WTC11 (cell line): ENCODE results near the gene AGAP3. TPM values are rescaled to one million over a fixed set of nuclear protein-coding genes. Genes with fewer than 3 reads are reported as not detected.

Experiments
- ATAC-seq: fragments of 200-7000 bp; cut with Tn5 transposase; 2 replicates; pipeline ENCODE4 v1.10.0; 2021; ENCODE audit warnings: mild to moderate bottlenecking, moderate library complexity
- CTCF ChIA-PET: fragments of 300-600 bp; sonication (Branson Sonifier 250); formaldehyde crosslinking; loops from one replicate; lab custom pipeline; 2021; ENCODE audit warnings: antibody characterized with exemption; lab: Charles Lee
- POLR2A ChIA-PET: fragments of 350-600 bp; sonication (Branson Sonifier 250); formaldehyde crosslinking; loops from one replicate; lab custom pipeline; 2021; ENCODE audit warnings: antibody characterized with exemption; lab: Charles Lee
- DNase-seq: peaks from one replicate; pipeline ENCODE4 v3.0.0; 2021; ENCODE audit warnings: low spot score
- H3K27ac Mint-ChIP-seq: 2 replicates; pipeline ENCODE4 v1.8.0; 2021; ENCODE audit warnings: mixed read lengths
- H3K27me3 Mint-ChIP-seq: 2 replicates; pipeline ENCODE4 v1.8.0; 2021; ENCODE audit warnings: low read depth, mild to moderate bottlenecking, moderate library complexity, mixed read lengths
- H3K36me3 Mint-ChIP-seq: 2 replicates; pipeline ENCODE4 v1.8.0; 2021; ENCODE audit warnings: mixed read lengths
- H3K4me1 Mint-ChIP-seq: 2 replicates; pipeline ENCODE4 v1.8.0; 2022; ENCODE audit warnings: mixed read lengths
- H3K4me3 Mint-ChIP-seq: 2 replicates; pipeline ENCODE4 v1.8.0; 2021; ENCODE audit warnings: mild to moderate bottlenecking, moderate library complexity, mixed read lengths
- H3K9me3 Mint-ChIP-seq: 2 replicates; pipeline ENCODE4 v1.8.0; 2021; ENCODE audit warnings: mixed read lengths
- AR ChIP-seq: fragments of 250-450 bp; sonication (Bioruptor Pico); IDR thresholded peaks from 2 replicates; pipeline ENCODE4 v1.9.0; 2021; ENCODE audit warnings: mild to moderate bottlenecking
- ATF1 ChIP-seq: sonication (generic); formaldehyde crosslinking; IDR thresholded peaks from 2 replicates; pipeline ENCODE4 v1.8.1; 2023; ENCODE audit warnings: mild to moderate bottlenecking, moderate library complexity, missing genetic modification reagents
- ATF3 ChIP-seq: sonication (generic); formaldehyde crosslinking; conservative IDR thresholded peaks from 2 replicates; pipeline ENCODE4 v1.8.1; 2022; ENCODE audit warnings: mild to moderate bottlenecking, missing genetic modification reagents
- FOXP1 ChIP-seq: sonication (generic); formaldehyde crosslinking; IDR thresholded peaks from 2 replicates; pipeline ENCODE4 v1.8.0; 2022; ENCODE audit warnings: missing genetic modification reagents, mild to moderate bottlenecking, moderate library complexity, borderline replicate concordance
- GABPB1 ChIP-seq: sonication (generic); formaldehyde crosslinking; IDR thresholded peaks from 2 replicates; pipeline ENCODE4 v1.8.1; 2023; ENCODE audit warnings: mild to moderate bottlenecking, missing genetic modification reagents
- JAZF1 ChIP-seq: fragments of 250-450 bp; sonication (Bioruptor Pico); IDR thresholded peaks from 2 replicates; pipeline ENCODE4 v1.9.0; 2021; ENCODE audit warnings: moderate library complexity, mild to moderate bottlenecking, inconsistent platforms
- MXD4 ChIP-seq: fragments of 250-450 bp; sonication (Bioruptor Pico); IDR thresholded peaks from 2 replicates; pipeline ENCODE4 v1.8.0; 2021; ENCODE audit warnings: mild to moderate bottlenecking, moderate library complexity, borderline replicate concordance
- PRDM15 ChIP-seq: sonication (generic); formaldehyde crosslinking; IDR thresholded peaks from 2 replicates; pipeline ENCODE4 v1.8.0; 2022; ENCODE audit warnings: missing genetic modification reagents
- SMAD4 ChIP-seq: sonication (generic); formaldehyde crosslinking; IDR thresholded peaks from 2 replicates; pipeline ENCODE4 v1.8.0; 2022; ENCODE audit warnings: mild to moderate bottlenecking, missing genetic modification reagents
- TP53 ChIP-seq: sonication (generic); formaldehyde crosslinking; IDR thresholded peaks from 2 replicates; pipeline ENCODE4 v1.8.1; 2023; ENCODE audit warnings: mild to moderate bottlenecking, missing genetic modification reagents
- ZNF121 ChIP-seq: sonication (generic); formaldehyde crosslinking; IDR thresholded peaks from 2 replicates; pipeline ENCODE4 v1.8.0; 2023; ENCODE audit warnings: missing genetic modification reagents
- ZNF219 ChIP-seq: sonication (generic); formaldehyde crosslinking; IDR thresholded peaks from 2 replicates; pipeline ENCODE4 v1.8.0; 2023; ENCODE audit warnings: missing genetic modification reagents, mild to moderate bottlenecking, borderline replicate concordance
- ZNF263 ChIP-seq: sonication (generic); formaldehyde crosslinking; IDR thresholded peaks from 2 replicates; pipeline ENCODE4 v1.8.1; 2022; ENCODE audit warnings: low read depth, mild to moderate bottlenecking, moderate library complexity, missing genetic modification reagents
- ZSCAN18 ChIP-seq: fragments of 250-450 bp; sonication (Bioruptor Pico); IDR thresholded peaks from 2 replicates; pipeline ENCODE4 v2.1.2; 2022; ENCODE audit warnings: mild to moderate bottlenecking, moderate library complexity
- total RNA-seq: library from RNA; stranded (reverse); gene quantifications from 3 replicates; pipeline ENCODE4 v1.2.3, GENCODE V29; 2021
- TF ChIP-seq, protein P1 (sequence below): sonication (generic); formaldehyde crosslinking; IDR thresholded peaks from 2 replicates; pipeline ENCODE4 v1.8.1; 2022; ENCODE audit warnings: low read depth, mild to moderate bottlenecking, moderate library complexity, missing genetic modification reagents, borderline replicate concordance
- TF ChIP-seq, protein P2 (sequence below): sonication (generic); formaldehyde crosslinking; conservative IDR thresholded peaks from 2 replicates; pipeline ENCODE4 v1.8.1; 2023; ENCODE audit warnings: mild to moderate bottlenecking, low read depth, missing genetic modification reagents, moderate library complexity
- TF ChIP-seq, protein P3 (sequence below): fragments of 200-600 bp; IDR thresholded peaks from 2 replicates; pipeline ENCODE4 v1.8.0; 2022; ENCODE audit warnings: antibody characterized with exemption
- TF ChIP-seq, protein P4 (sequence below): sonication (generic); formaldehyde crosslinking; IDR thresholded peaks from 2 replicates; pipeline ENCODE4 v1.8.1; 2023; ENCODE audit warnings: mild to moderate bottlenecking, missing genetic modification reagents, moderate library complexity

AGAP3 gene
- total RNA-seq, 1 experiment from 2014 or later = 163 TPM

DNA sequence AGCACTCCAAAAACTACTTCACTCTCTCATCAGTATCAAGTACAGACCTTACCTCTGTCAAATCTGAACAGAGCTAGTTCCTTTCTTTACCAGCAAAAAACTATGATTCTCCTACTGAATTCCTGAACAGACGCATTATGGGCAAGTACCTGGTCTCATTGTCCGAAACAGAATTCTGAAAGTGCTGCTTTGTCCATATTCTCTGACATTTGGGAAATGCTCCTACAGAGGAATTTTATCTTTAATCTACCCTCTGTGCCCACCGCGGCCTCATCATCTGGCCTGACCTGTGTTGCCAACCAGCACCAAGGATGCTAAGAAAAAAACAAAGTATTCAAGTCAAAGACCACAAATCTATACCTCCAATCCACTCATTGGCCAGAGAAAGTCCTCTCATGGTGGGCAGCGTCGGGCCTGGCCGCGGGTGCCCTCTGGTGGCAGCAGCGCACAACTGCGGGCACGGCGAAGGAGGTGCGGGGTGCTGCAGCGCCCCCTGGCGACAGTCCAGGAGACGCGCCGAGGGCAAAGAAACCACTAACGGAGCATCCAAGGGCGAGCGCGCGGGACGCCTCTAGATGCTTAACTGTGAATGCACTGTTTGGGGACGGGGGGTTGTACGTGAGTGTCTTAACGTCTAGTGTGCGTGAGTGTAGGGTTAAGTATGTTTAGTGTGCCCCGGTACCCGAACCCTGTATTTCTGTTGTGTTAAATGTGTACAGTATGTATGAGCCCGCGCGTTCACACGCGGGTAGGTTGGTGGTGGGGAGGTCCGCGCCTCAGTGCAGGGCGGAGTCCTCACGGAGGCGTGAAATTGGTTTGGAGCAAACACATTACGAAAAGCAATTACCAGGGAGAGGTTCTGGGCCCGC is 86.2 kb downstream of the AGAP3 start (continued):
- TF ChIP-seq FOXP1 (CRISPR knock-in tag) (peak; percentile 33; the same call in 1 of the 2 replicates), SMAD4 (CRISPR knock-in tag) (no peak), ZNF219 (CRISPR knock-in tag) (no peak), ATF1 (no peak), GABPB1 (CRISPR knock-in tag) (no peak), JAZF1 (no peak), AR (CRISPR knock-in tag) (no peak), ZNF263 (no peak)
- TF ChIP-seq, protein P1, sequence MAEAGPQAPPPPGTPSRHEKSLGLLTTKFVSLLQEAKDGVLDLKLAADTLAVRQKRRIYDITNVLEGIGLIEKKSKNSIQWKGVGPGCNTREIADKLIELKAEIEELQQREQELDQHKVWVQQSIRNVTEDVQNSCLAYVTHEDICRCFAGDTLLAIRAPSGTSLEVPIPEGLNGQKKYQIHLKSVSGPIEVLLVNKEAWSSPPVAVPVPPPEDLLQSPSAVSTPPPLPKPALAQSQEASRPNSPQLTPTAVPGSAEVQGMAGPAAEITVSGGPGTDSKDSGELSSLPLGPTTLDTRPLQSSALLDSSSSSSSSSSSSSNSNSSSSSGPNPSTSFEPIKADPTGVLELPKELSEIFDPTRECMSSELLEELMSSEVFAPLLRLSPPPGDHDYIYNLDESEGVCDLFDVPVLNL (CRISPR knock-in tag) = no peak
- TF ChIP-seq, protein P2, sequence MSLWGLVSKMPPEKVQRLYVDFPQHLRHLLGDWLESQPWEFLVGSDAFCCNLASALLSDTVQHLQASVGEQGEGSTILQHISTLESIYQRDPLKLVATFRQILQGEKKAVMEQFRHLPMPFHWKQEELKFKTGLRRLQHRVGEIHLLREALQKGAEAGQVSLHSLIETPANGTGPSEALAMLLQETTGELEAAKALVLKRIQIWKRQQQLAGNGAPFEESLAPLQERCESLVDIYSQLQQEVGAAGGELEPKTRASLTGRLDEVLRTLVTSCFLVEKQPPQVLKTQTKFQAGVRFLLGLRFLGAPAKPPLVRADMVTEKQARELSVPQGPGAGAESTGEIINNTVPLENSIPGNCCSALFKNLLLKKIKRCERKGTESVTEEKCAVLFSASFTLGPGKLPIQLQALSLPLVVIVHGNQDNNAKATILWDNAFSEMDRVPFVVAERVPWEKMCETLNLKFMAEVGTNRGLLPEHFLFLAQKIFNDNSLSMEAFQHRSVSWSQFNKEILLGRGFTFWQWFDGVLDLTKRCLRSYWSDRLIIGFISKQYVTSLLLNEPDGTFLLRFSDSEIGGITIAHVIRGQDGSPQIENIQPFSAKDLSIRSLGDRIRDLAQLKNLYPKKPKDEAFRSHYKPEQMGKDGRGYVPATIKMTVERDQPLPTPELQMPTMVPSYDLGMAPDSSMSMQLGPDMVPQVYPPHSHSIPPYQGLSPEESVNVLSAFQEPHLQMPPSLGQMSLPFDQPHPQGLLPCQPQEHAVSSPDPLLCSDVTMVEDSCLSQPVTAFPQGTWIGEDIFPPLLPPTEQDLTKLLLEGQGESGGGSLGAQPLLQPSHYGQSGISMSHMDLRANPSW (CRISPR knock-in tag) = no peak
- TF ChIP-seq, protein P3, sequence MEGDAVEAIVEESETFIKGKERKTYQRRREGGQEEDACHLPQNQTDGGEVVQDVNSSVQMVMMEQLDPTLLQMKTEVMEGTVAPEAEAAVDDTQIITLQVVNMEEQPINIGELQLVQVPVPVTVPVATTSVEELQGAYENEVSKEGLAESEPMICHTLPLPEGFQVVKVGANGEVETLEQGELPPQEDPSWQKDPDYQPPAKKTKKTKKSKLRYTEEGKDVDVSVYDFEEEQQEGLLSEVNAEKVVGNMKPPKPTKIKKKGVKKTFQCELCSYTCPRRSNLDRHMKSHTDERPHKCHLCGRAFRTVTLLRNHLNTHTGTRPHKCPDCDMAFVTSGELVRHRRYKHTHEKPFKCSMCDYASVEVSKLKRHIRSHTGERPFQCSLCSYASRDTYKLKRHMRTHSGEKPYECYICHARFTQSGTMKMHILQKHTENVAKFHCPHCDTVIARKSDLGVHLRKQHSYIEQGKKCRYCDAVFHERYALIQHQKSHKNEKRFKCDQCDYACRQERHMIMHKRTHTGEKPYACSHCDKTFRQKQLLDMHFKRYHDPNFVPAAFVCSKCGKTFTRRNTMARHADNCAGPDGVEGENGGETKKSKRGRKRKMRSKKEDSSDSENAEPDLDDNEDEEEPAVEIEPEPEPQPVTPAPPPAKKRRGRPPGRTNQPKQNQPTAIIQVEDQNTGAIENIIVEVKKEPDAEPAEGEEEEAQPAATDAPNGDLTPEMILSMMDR = peak; percentile 100

DNA sequence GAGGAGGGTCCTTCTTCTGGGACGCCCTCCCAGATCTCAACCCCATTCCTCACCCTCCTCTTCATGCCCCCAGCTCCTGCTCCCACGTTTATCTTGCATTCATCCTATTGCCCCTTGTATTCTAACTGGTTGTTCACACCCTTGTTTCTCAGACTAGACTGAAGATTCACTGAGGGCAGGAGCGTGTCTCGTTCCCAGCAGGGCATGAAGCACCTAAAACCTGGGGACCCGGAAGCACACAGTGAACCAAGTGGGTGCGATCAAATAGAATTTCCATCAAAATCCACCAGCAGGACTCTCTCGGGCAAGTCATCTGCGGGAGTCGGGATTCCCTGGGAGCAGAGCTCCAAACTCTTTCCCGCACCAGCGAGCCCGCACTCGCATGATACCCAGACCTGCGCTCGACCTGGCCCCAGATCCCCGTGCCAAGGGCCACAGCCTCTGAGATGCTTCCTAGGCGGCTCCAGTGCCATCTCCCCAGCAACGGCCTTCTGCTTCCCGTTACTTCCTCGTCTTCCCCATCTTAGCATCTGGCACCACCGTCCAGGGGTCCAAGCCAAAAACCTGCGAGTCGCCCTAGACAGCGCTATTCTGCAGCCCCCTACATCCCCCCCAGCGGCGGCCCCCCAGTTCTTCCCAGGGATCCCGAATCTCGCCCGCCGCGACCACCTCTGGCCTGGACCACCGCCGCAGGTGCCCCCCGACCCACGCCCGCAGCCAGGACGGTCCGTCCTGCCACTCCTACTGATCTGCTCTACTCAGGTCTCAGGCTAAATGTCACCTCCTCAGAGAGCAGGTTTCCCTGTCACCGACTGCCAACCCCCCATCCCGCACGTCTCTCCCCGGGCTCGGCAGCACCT is 87.3 kb downstream of the AGAP3 start:
- Mint-ChIP-seq H3K9me3 (peaks cover 8% of the 10 kb centered on the region), H3K27ac (no peak overlapping the region), H3K36me3 (no peaks in the 10 kb centered on the region), H3K4me3 (no peak overlapping the region), H3K27me3 (peaks cover 93% of the 10 kb centered on the region), H3K4me1 (peaks cover 16% of the 10 kb centered on the region)
- DNase-seq (no peak), ATAC-seq (no peak)
- ChIA-PET POLR2A (no interaction called here), CTCF (interaction anchor here (0.6 to 1.3 kb wide), 2 partner anchors 48 to 50 kb away, joined by 3 read pairs; no protein-coding TSS in a partner anchor)
- TF ChIP-seq, protein P4, sequence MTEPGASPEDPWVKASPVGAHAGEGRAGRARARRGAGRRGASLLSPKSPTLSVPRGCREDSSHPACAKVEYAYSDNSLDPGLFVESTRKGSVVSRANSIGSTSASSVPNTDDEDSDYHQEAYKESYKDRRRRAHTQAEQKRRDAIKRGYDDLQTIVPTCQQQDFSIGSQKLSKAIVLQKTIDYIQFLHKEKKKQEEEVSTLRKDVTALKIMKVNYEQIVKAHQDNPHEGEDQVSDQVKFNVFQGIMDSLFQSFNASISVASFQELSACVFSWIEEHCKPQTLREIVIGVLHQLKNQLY (CRISPR knock-in tag) = no peak
- TF ChIP-seq ATF3 (CRISPR knock-in tag) (no peak), PRDM15 (CRISPR knock-in tag) (no peak), ZSCAN18 (CRISPR knock-in tag) (no peak), MXD4 (no peak), ZNF121 (CRISPR knock-in tag) (no peak), TP53 (CRISPR knock-in tag) (no peak)
